K562 (cell line): Measurements from ENCODE around the gene DOCK4. TPM values are rescaled to one million over a fixed set of nuclear protein-coding genes. Genes with fewer than 3 reads are reported as not detected.

Experiments used
- ATAC-seq: fragments of 200-7000 bp; cut with Tn5 transposase; 3 replicates; pipeline ENCODE4 v1.9.1; 2020; ENCODE audit warnings: moderate library complexity
- BruUV-seq: library from RNA; stranded (reverse); fragments of 400-500 nt; replicated peaks from 2 replicates; lab custom pipeline; 2021; lab: Mats Ljungman, UMichigan
- CTCF ChIA-PET: fragments of 300-600 bp; formaldehyde crosslinking; extraction: SDS; loops from one replicate; lab custom pipeline; 2021; ENCODE audit warnings: low intra/inter-chr PET ratio; lab: Yijun Ruan, JAX
- POLR2A ChIA-PET: fragments of 300-600, 350-650 bp; sonication (Branson Sonifier 250); formaldehyde crosslinking; extraction: SDS; loops from one replicate; lab custom pipeline; 2021; ENCODE audit warnings: antibody characterized with exemption, inconsistent platforms; lab: Yijun Ruan, JAX
- DNase-seq, 4 experiments: peaks; one replicate each; pipeline versions ENCODE4 v3.0.0 to v3.0.0-alpha.2; 2011 to 2018; ENCODE audit warnings: low spot score in 3 of 4, mixed read lengths in 3 of 4; ENCODE audit errors: extremely low read depth in 1 of 4
- FAIRE-seq: peaks from 2 replicates; lab custom pipeline; 2011; peaks lifted over from hg19 to GRCh38; lab: Jason Lieb, UNC
- H2AFZ ChIP-seq: 2 replicates; pipeline ENCODE4 v1.6.0; 2011; ENCODE audit warnings: low read depth, low read length, control low read depth, inconsistent platforms
- H3K27ac ChIP-seq: fragments of 200-600 bp; 3 replicates; pipeline ENCODE4 v1.8.0; 2011; ENCODE audit warnings: low read depth, mild to moderate bottlenecking, control low read depth, inconsistent platforms, low read length, moderate library complexity, mixed read lengths; ENCODE audit errors: extremely low read depth
- H3K27me3 ChIP-seq, 2 experiments: fragments of 300-600 bp in 1 of 2; 2 replicates in 1 of 2; 3 replicates in 1 of 2; pipeline versions ENCODE4 v1.6.0 to v1.8.0; 2011; ENCODE audit warnings: inconsistent platforms in 2 of 2, low read length in 2 of 2, mild to moderate bottlenecking in 1 of 2, mixed read lengths in 1 of 2, moderate library complexity in 1 of 2; ENCODE audit not compliant: control insufficient read depth in 2 of 2, insufficient read depth in 2 of 2
- H3K36me3 ChIP-seq: fragments of 300-600 bp; 3 replicates; pipeline ENCODE4 v1.8.0; 2011; ENCODE audit warnings: mild to moderate bottlenecking, low read length, inconsistent platforms; ENCODE audit not compliant: control insufficient read depth, insufficient read depth
- H3K4me1 ChIP-seq, 2 experiments: fragments of 200-600 bp in 1 of 2; replicated peaks in 1 of 2; 2 replicates in 1 of 2; 3 replicates in 1 of 2; pipeline versions ENCODE4 v1.5.1 to v1.8.0; 2011; ENCODE audit warnings: inconsistent platforms in 2 of 2, low read length in 2 of 2, mild to moderate bottlenecking in 1 of 2, mixed read lengths in 1 of 2, moderate library complexity in 1 of 2; ENCODE audit not compliant: control insufficient read depth in 2 of 2, insufficient read depth in 2 of 2
- H3K4me2 ChIP-seq: 2 replicates; pipeline ENCODE4 v1.6.1; 2011; ENCODE audit warnings: low read length, control low read depth, inconsistent platforms, mixed read lengths; ENCODE audit not compliant: insufficient read depth
- H3K4me3 ChIP-seq: fragments of 200-600 bp; sonication (generic), shearing (Covaris generic); 2 replicates; pipeline ENCODE4 v1.5.1; 2016; ENCODE audit warnings: control low read depth, inconsistent platforms
- H3K79me2 ChIP-seq: fragments of 200-600 bp; 3 replicates; pipeline ENCODE4 v1.8.0; 2011; ENCODE audit warnings: low read length, inconsistent platforms; ENCODE audit not compliant: control insufficient read depth, insufficient read depth
- H3K9ac ChIP-seq, 2 experiments: 2 replicates each; pipeline versions ENCODE4 v1.6.0 to v1.6.1; 2011; ENCODE audit warnings: low read depth in 2 of 2, low read length in 2 of 2, control low read depth in 1 of 2, inconsistent platforms in 1 of 2, mild to moderate bottlenecking in 1 of 2, mixed read lengths in 1 of 2; ENCODE audit not compliant: insufficient read depth in 1 of 2
- H3K9me1 ChIP-seq: one replicate; pipeline ENCODE4 v1.6.0; 2011; ENCODE audit warnings: inconsistent platforms, mild to moderate bottlenecking, low read length, moderate library complexity; ENCODE audit not compliant: control insufficient read depth, insufficient read depth
- H3K9me3 ChIP-seq: replicated peaks from 2 replicates; pipeline ENCODE4 v1.5.1; 2011; ENCODE audit warnings: low read depth, low read length, inconsistent platforms; ENCODE audit not compliant: control insufficient read depth, insufficient read depth
- H4K20me1 ChIP-seq: replicated peaks from 2 replicates; pipeline ENCODE4 v1.6.1; 2011; ENCODE audit warnings: low read length, inconsistent platforms, mixed read lengths; ENCODE audit not compliant: control insufficient read depth, insufficient read depth
- ELK1 ChIP-seq: sonication (generic); formaldehyde crosslinking; IDR thresholded peaks from 2 replicates; pipeline ENCODE4 v1.8.1; 2022; ENCODE audit warnings: missing genetic modification reagents
- EP400 ChIP-seq: fragments of 450-650 bp; IDR thresholded peaks from 2 replicates; pipeline ENCODE4 v1.6.1; 2017; ENCODE audit warnings: antibody characterized with exemption, mild to moderate bottlenecking, moderate library complexity
- KDM2B ChIP-seq: fragments of 250-450 bp; sonication (Bioruptor Pico); IDR thresholded peaks from 2 replicates; pipeline ENCODE4 v1.8.0; 2021; ENCODE audit warnings: mild to moderate bottlenecking, moderate library complexity
- MXD1 ChIP-seq: fragments of 250-450 bp; sonication (Bioruptor Pico); IDR thresholded peaks from 2 replicates; pipeline ENCODE4 v1.8.0; 2021; ENCODE audit warnings: borderline replicate concordance, mild to moderate bottlenecking, moderate library complexity; ENCODE audit not compliant: poor library complexity, severe bottlenecking
- PKNOX1 ChIP-seq: fragments of 450-650 bp; IDR thresholded peaks from 2 replicates; pipeline ENCODE4 v1.6.1; 2016
- RBM17 ChIP-seq: fragments of 200-400 bp; formaldehyde crosslinking; IDR thresholded peaks from 2 replicates; pipeline ENCODE4 v1.6.1; 2017; ENCODE audit warnings: low read depth, mild to moderate bottlenecking, low read length, borderline replicate concordance
- RERE ChIP-seq: sonication (generic); formaldehyde crosslinking; IDR thresholded peaks from 2 replicates; pipeline ENCODE4 v1.8.0; 2023; ENCODE audit warnings: missing genetic modification reagents, mild to moderate bottlenecking, borderline replicate concordance
- SAP30 ChIP-seq: fragments of 200-600 bp; sonication (generic); IDR thresholded peaks from 2 replicates; pipeline ENCODE4 v1.6.1; 2012; ENCODE audit warnings: borderline replicate concordance, low read depth, mild to moderate bottlenecking, moderate library complexity, low read length, control low read depth, inconsistent platforms; ENCODE audit not compliant: insufficient read depth, poor library complexity, severe bottlenecking
- SREBF2 ChIP-seq: sonication (generic); formaldehyde crosslinking; IDR thresholded peaks from 2 replicates; pipeline ENCODE4 v1.4.0; 2020; ENCODE audit warnings: mild to moderate bottlenecking, missing genetic modification reagents
- TAF7 ChIP-seq: fragments of 450-650 bp; IDR thresholded peaks from 2 replicates; pipeline ENCODE4 v1.6.1; 2016; ENCODE audit warnings: missing genetic modification characterization, missing compliant biosample characterization
- ZBTB17 ChIP-seq: fragments of 450-650 bp; formaldehyde crosslinking; IDR thresholded peaks from 2 replicates; pipeline ENCODE4 v1.4.0; 2020; ENCODE audit warnings: mild to moderate bottlenecking
- ZNF780A ChIP-seq: fragments of 250-450 bp; sonication (Bioruptor Pico); IDR thresholded peaks from 2 replicates; pipeline ENCODE4 v1.5.0; 2021; ENCODE audit warnings: mild to moderate bottlenecking
- WGBS: fragments of 100-300 bp; shearing (Covaris generic); methylation state at CpG from one replicate; pipeline ENCODE4 v1.1.6; 2016; ENCODE audit warnings: low coverage, mixed read lengths; ENCODE audit not compliant: insufficient coverage; ENCODE audit errors: missing lambda C conversion rate; 5-methylcytosine and 5-hydroxymethylcytosine counted together
- in situ Hi-C: fragments of 300-500 bp; cut with MboI; formaldehyde crosslinking; loops from 4 replicates; pipeline ENCODE4 v1.15.0; 2018; ENCODE audit warnings: inconsistent platforms, mixed read lengths
- intact Hi-C: fragments of 100-400 bp; cut with micrococcal nuclease; formaldehyde crosslinking; loops from 2 replicates; pipeline ENCODE4 v1.14.2; 2022
- polyA plus RNA-seq, 8 experiments: library from polyadenylated mRNA; depleted of rRNA in 4 of 8; stranded (reverse) in 5 of 8; unstranded in 3 of 8; fragments of >200 nt; fragmentation: Nextera tagmentation in 2 of 8; fragmentation: Illumina TruSeq in 1 of 8; extraction: Ambion mirVana in 2 of 8; extraction: Trizol in 1 of 8; gene quantifications; 2 replicates each; pipeline versions ENCODE4 v1.2.1 to v1.2.3, GENCODE V29; 2011 to 2014; ENCODE audit warnings: inconsistent platforms in 1 of 8, missing spikeins in 1 of 8
- total RNA-seq, 7 experiments: library from RNA; depleted of rRNA in 6 of 7; stranded (reverse); fragments of >200 nt in 6 of 7; fragmentation: Illumina TruSeq in 2 of 7; extraction: Trizol in 2 of 7; gene quantifications; 2 replicates each; pipeline versions ENCODE4 v1.2.1 to v1.2.3, GENCODE V29; 2011 to 2021; ENCODE audit warnings: low replicate concordance in 1 of 7

DOCK4 gene
- total and polyA plus RNA-seq, 9 of the 15 experiments (the other 6 are each of a cell fraction or from before 2014, with no cell fraction given): 0.42 to 5.7 (median 2.3) TPM

GRCh38 chr7:111958431-111958830 is 247.8 kb downstream of the DOCK4 start (continued):
- TF ChIP-seq RERE (CRISPR knock-in tag): no peak
- TF ChIP-seq, all 486 proteins: peak for 0

- Histone ChIP-seq H3K4me1 (peaks cover 0 to 2% of the 10 kb centered on the region in 2 experiments; a peak in 2 of 5 replicates), H3K4me2 (no peak overlapping the region), H3K79me2 (no peaks in the 10 kb centered on the region), H3K27ac (no peak overlapping the region), H3K27me3 (peaks cover 0 to 5% of the 10 kb centered on the region in 2 experiments; a peak in 2 of 5 replicates), H3K9me3 (no peaks in the 10 kb centered on the region), H2AFZ (no peak overlapping the region), H3K9me1 (no peaks in the 10 kb centered on the region), H3K36me3 (no peaks in the 10 kb centered on the region), H3K4me3 (no peak overlapping the region), H3K9ac (no peak overlapping the region), H4K20me1 (no peaks in the 10 kb centered on the region)
- no peak for ATAC-seq
- in situ Hi-C loops (no loop called here), intact Hi-C loops (no loop called here)
- BruUV-seq: no TSS peak
- no peak for FAIRE-seq
- CTCF ChIA-PET: no interaction called here
- POLR2A ChIA-PET: no interaction called here
- DNase-seq: no peak
- 5% methylated on average over 1 of the region's 1 CpG for WGBS
- TF ChIP-seq TAF7 (tag) (no peak), EP400 (no peak), PKNOX1 (no peak), ZBTB17 (CRISPR knock-in tag) (no peak), ZNF780A (CRISPR knock-in tag) (no peak), SAP30 (no peak), RBM17 (no peak), KDM2B (CRISPR knock-in tag) (no peak), MXD1 (CRISPR knock-in tag) (no peak), SREBF2 (no peak), ELK1 (CRISPR knock-in tag) (no peak)
These were observed 250.6 kb downstream of the DOCK4 start for GRCh38 chr7:111955616-111956015.
